Panc1 (cell line): ENCODE data around the gene MBD6.

Experiments
- CTCF ChIP-seq: fragments of 450-650 bp; IDR thresholded peaks from 2 replicates; pipeline ENCODE4 v1.5.1; 2017; ENCODE audit warnings: mild to moderate bottlenecking
- POLR2AphosphoS5 ChIP-seq: IDR thresholded peaks from 2 replicates; pipeline ENCODE4 v1.6.1; 2012; ENCODE audit warnings: mild to moderate bottlenecking, low read depth, low read length, moderate library complexity
- REST ChIP-seq, 2 experiments: IDR thresholded peaks; 2 replicates each; pipeline ENCODE4 v1.6.1; 2011 to 2012; ENCODE audit warnings: low read depth in 2 of 2, control low read depth in 1 of 2, low read length in 1 of 2, mild to moderate bottlenecking in 1 of 2, moderate library complexity in 1 of 2; ENCODE audit not compliant: insufficient read depth in 1 of 2

GRCh38 chr12:57545809-57546437 lies 23.3 kb downstream of the MBD6 start:
- TF ChIP-seq CTCF (no peak), POLR2AphosphoS5 (no peak; the same call in 1 of the 2 replicates), REST (IDR thresholded peaks at IDR 0.05; ENCODE audit: insufficient read depth in 1 of 2, low read depth in 2 of 2, low read length in 1 of 2) (no peak)
